ENCODE data around the gene CAPN1.
"Not testable (repeated sequence)": the region's sequence is repeated elsewhere in the genome, so short reads cannot be mapped to it uniquely, and the experiment has no call there.

CAPN1 gene

DNA sequence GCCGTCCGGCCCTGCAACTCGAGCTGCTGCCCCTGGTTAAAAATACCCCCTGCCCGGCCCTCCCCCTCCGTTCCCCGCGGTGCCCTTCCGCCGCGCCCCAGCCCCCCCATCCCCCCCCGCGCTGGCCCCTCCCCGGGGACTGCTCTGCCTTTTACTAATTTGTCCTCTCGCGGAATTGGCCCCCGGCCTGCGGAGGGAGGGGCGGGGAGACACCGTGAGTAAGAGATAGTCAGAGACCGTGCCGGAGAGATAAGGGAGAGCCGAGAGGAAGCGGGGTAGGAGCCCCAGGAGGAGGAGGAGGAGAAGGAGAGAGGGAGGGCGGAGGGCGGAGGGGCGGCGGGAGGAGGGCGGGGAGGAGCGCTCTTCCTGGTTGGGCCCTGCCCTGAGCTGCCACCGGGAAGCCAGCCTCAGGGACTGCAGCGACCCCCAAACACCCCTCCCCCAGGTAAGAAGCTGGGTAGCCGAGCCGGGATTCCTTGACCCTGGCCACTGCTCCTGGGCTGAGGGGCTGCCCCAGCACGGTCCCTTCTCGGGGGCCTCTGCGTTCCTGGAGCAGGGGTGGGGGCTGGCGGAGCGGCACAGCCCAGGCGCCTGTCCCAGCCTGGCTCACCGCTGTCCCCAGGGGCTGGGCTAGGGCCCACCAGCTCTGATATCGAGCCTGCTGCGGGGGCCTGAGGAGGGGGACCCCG lies at the start of gene CAPN1:
Gene CAPN1, plus strand, starts transcription at position 360 of the 689 bp plus-strand sequence. CDS start 774 bp downstream, outside the sequence.
- peak within 1 kb of the TSS; percentile 97 for H3K27ac ChIP-seq
- peak; percentile 70 for DNase-seq (ENCODE audit: low read depth, low spot score)

GRCh38 chr11:65132238-65132987 lies 49.3 kb upstream of the CAPN1 start:
- peak overlapping the region; percentile 97 for H3K27ac ChIP-seq
- DNase-seq (ENCODE audit: low read depth, low spot score): no peak

DNA sequence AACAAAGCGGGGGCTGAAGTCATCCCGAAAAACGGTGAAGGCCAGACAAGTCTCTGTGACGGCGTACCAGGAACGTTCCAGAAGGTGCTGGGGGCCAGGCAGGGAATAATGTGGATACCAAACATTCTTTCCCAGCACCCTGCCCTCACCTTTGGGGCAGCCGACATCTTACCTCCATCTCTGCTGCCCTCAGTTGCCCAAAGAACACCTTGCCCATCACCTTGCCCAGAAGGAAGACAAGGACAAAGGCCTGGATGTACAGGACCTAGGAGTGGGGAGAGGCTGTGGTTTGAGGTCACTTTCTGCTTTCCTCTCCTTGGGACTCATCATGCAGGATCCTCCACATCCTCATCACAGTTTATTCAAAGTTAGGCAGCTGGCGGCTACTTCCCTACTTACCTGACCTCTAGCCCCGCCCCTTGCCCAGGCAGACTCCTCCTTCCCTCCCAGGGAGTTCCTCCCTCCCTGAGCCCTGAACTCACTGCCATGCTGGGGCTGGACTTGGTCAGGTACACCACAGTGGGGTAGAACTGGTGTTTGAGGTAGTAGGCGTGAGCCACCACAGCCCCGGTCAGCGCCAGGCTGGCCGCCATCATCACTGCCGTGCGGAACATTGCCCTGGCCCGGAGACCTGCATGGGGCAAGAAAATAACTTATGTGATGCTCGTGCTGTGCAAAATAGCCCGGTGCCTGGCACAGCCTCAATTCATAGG lies 48.6 kb upstream of the CAPN1 start:
- DNase-seq (ENCODE audit: low read depth, low spot score): no peak
- H3K27ac ChIP-seq: peak overlapping the region; percentile 97

- H3K27ac ChIP-seq: peak overlapping the region; percentile 97
Measured at GRCh38 chr11:65133724-65134123, 48.0 kb upstream of the CAPN1 start.

DNA sequence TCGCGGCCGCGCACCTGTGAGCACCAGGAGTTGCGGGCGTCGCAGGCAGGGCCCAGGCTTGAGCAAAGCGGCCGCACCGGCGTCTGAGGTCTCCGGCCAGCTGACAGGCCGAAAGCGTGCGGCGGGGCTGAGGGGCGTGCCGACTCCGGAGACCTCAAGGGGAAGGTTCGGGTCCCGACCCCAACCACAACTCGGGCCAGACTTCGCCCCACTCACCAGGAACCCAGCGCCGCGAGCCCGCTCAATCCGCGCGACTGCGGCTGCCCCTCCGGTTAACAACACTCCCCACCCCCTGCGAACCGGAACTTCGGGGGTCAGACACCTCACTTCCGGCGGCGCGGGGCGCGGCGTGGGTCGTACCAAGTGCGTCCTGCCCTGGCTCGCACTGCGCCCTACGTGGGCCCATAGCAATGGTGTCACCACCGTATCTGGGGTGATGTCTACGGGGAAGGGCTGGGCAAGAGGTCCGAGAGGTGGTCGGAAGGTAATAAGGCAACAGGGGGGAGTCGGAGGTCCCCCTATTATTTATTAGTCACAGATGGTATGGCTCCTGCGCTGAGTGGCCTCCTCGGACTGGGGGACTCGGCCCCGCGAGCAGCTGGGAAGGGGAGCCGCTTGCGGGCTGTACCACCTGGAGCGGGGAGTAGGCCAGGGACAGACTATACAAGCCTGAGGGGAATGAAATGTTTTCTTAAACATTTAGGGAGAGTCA lies 47.3 kb upstream of the CAPN1 start, which contains the start of gene SYVN1:
Gene SYVN1, minus strand, starts transcription at position 280 of the 712 bp plus-strand sequence. CDS start 918 bp downstream, outside the sequence.
- peak within 1 kb of the TSS; percentile 97 for H3K27ac ChIP-seq
- DNase-seq (ENCODE audit: low read depth, low spot score): no peak

More at GRCh38 chr11:65133724-65134123, 48.0 kb upstream of the CAPN1 start:
- no peak for DNase-seq (ENCODE audit: low read depth, low spot score)

GRCh38 chr11:65134952-65135632 lies 46.6 kb upstream of the CAPN1 start:
- DNase-seq (ENCODE audit: low read depth, low spot score): peak; percentile 91
- H3K27ac ChIP-seq: peak overlapping the region; percentile 97

DNA sequence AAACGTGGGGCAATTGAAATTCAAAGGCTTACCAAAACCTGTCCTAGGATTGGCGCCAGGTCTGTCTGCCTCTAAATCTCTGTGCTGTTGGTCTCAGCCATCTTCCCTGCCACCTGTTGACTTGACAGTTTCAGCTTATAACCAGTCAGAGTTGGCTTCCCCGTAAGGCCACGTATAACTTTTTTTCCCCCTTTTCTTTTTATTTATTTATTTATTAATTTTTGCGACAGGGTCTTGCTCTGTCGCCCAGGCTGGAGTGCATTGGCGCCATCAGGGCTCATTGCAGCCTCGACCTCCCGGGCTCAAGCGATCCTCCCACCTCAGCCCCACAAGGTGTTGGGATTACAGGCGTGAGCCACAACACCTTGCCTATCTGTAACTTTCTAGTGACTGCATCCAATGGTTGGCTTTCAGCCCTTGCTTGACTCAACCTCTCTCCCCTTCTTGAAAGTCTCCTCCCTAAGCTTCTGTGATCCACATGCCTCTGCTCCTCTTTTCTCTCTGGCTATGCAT lies 46.0 kb upstream of the CAPN1 start:
- no peak for DNase-seq (ENCODE audit: low read depth, low spot score)

DNA sequence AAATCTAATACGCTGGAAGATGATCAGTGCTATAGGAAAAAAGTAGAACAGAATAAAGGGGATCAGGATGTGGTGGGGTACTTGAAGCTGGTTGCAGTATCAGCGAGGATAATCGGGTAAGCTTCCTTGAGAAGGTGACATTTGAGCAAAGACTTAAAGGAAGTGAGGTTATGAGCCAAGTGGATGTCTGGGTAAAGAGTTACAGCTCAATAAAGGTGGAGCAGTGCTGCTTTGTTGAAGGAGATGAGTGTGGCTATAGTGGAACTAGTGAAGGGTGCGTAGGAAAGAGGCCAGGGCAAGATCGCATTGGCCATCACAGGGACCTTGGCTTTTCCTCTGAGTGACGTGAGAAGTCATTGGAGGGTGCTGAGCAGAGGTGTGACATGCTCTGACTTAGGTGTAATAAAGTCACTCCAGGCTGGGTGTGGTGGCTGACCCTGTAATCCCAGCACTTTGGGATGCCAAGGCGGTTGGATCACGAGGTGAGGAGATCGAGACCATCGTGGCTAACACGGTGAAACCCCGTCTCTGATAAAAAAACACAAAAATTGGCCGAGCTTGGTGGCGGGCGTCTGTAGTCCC lies 45.1 kb upstream of the CAPN1 start:
- no peak for DNase-seq (ENCODE audit: low read depth, low spot score)
- H3K27ac ChIP-seq: no peak overlapping the region

More for the DNA sequence above, 46.0 kb upstream of the CAPN1 start:
- peak overlapping the region; percentile 97 for H3K27ac ChIP-seq

- no peak overlapping the region for H3K27ac ChIP-seq
- no peak for DNase-seq (ENCODE audit: low read depth, low spot score)
Measured at GRCh38 chr11:65141896-65142494, 39.7 kb upstream of the CAPN1 start.

GRCh38 chr11:65147352-65148075 lies 34.2 kb upstream of the CAPN1 start:
- DNase-seq (ENCODE audit: low read depth, low spot score): no peak
- H3K27ac ChIP-seq: no peak overlapping the region

DNA sequence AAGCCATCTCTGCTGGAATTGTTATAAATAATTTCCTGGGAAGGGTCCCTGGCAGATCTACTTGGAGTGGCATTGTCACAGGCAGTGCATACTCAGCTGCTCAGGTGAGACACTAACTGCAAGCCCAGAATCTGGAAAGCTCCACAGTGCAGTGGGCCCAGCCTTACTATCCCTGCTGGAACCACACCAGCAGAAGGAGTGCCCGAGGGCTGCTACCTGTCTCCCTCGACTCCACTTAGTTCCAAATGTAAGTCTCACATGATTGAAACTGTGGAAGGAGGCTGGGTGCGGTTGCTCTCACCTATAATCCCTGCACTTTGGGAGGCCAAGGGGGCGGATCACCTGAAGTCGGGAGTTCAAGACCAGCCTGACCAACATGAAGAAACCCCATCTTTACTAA lies 33.1 kb upstream of the CAPN1 start:
- DNase-seq (ENCODE audit: low read depth, low spot score): no peak

GRCh38 chr11:65150131-65150508 lies 31.6 kb upstream of the CAPN1 start:
- not testable (repeated sequence) for DNase-seq (ENCODE audit: low read depth, low spot score)
- H3K27ac ChIP-seq: peak overlapping the region; percentile 80

More for the DNA sequence above, 33.1 kb upstream of the CAPN1 start:
- H3K27ac ChIP-seq: no peak overlapping the region

- peak; percentile 70 for DNase-seq (ENCODE audit: low read depth, low spot score)
- H3K27ac ChIP-seq: peak overlapping the region; percentile 80
Measured at GRCh38 chr11:65150509-65151299, 31.0 kb upstream of the CAPN1 start.

DNA sequence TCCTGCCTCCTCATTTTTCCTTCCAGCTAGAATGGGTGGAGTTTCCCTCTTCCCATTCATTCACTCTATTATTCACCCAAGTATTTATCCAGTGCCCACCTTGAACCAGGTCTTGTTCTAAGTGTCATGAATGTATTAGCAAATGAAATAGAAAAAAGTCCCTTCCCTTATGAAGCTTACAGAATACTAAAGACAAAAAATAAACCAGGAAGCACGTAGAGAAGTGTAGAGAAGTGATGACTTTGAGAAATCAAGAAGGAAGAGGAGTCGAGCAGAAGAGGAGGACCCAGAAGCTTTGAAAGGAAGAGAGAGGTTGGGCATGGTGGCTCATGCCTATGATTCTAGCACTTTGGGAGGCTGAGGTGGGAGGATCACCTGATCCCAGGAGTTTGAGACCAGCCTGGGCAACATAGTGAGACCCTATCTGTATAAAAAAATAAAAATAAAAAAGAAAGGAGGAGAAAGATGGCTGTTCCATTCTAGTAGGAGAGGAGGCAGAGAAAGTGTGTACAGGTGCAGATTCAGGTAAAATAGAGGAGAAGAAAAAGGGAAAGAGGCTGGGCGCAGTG lies 30.3 kb upstream of the CAPN1 start:
- peak overlapping the region; percentile 80 for H3K27ac ChIP-seq
- DNase-seq (ENCODE audit: low read depth, low spot score): no peak

GRCh38 chr11:65152122-65152521 lies 29.6 kb upstream of the CAPN1 start:
- H3K27ac ChIP-seq: peak overlapping the region; percentile 80
- DNase-seq (ENCODE audit: low read depth, low spot score): no peak

GRCh38 chr11:65156256-65156655 lies 25.5 kb upstream of the CAPN1 start:
- H3K27ac ChIP-seq: no peak overlapping the region
- DNase-seq (ENCODE audit: low read depth, low spot score): no peak

DNA sequence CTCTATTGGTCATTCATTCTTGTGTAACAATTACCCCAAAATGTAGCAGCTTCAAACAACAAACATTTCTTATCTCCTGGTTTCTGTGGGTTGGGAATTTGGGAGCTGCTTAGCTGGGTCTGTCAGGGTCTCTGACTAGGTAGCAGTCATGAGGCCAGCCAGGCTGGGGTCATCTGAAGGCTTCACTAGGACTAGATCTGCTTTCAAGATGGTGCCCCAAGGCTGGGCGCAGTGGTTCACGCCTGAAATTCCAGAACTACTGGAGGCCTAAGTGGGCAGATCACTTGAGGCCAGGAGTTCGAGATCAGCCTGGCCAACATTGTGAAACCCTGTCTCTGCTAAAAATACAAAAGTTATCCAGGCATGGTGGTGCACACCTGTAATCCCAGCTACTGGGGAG lies 24.8 kb upstream of the CAPN1 start:
- DNase-seq (ENCODE audit: low read depth, low spot score): no peak
- H3K27ac ChIP-seq: no peak overlapping the region

Measured in epithelial cell of prostate (primary cell).